Ishikawa (cell line): ENCODE data around the gene SLC27A4.

Experiments
- CEBPB ChIP-seq: IDR thresholded peaks from 2 replicates; pipeline ENCODE4 v1.6.1; 2012
- CREB1 ChIP-seq: IDR thresholded peaks from 2 replicates; pipeline ENCODE4 v1.6.1; 2012; ENCODE audit warnings: low read depth
- EGR1 ChIP-seq: IDR thresholded peaks from 2 replicates; pipeline ENCODE4 v1.6.1; 2012
- EP300 ChIP-seq: IDR thresholded peaks from 2 replicates; pipeline ENCODE4 v1.6.1; 2012; ENCODE audit warnings: borderline replicate concordance
- FOXM1 ChIP-seq: IDR thresholded peaks from 2 replicates; pipeline ENCODE4 v1.6.1; 2012; ENCODE audit warnings: low read depth, borderline replicate concordance
- MAX ChIP-seq: IDR thresholded peaks from 2 replicates; pipeline ENCODE4 v1.6.1; 2012
- NFIC ChIP-seq: IDR thresholded peaks from 2 replicates; pipeline ENCODE4 v1.6.1; 2012
- RAD21 ChIP-seq: IDR thresholded peaks from 2 replicates; pipeline ENCODE4 v1.6.1; 2012; ENCODE audit warnings: low read depth
- REST ChIP-seq: IDR thresholded peaks from 2 replicates; pipeline ENCODE4 v1.6.1; 2012; ENCODE audit warnings: low read depth, mild to moderate bottlenecking
- TAF1 ChIP-seq: IDR thresholded peaks from 2 replicates; pipeline ENCODE4 v1.6.1; 2012; ENCODE audit warnings: low read depth, mild to moderate bottlenecking
- TCF12 ChIP-seq: IDR thresholded peaks from 2 replicates; pipeline ENCODE4 v1.6.1; 2012; ENCODE audit warnings: low read depth
- TEAD4 ChIP-seq: IDR thresholded peaks from 2 replicates; pipeline ENCODE4 v1.6.1; 2012
- USF1 ChIP-seq: IDR thresholded peaks from 2 replicates; pipeline ENCODE4 v1.6.1; 2012
- YY1 ChIP-seq: IDR thresholded peaks from 2 replicates; pipeline ENCODE4 v1.6.1; 2012; ENCODE audit warnings: low read depth
- ZBTB7A ChIP-seq: IDR thresholded peaks from 2 replicates; pipeline ENCODE4 v1.6.1; 2012; ENCODE audit warnings: low read depth

SLC27A4 gene

GRCh38 chr9:128294142-128294541, 46.2 kb upstream of the SLC27A4 start:
- TF ChIP-seq EP300 (no peak), YY1 (no peak), TEAD4 (no peak), TAF1 (no peak), TCF12 (no peak), USF1 (no peak), EGR1 (no peak), REST (no peak), RAD21 (no peak), NFIC (no peak), MAX (no peak), FOXM1 (no peak), CREB1 (no peak), ZBTB7A (no peak), CEBPB (no peak)

GRCh38 chr9:128296340-128297220, 43.7 kb upstream of the SLC27A4 start:
- TF ChIP-seq CEBPB (no peak), ZBTB7A (no peak), NFIC (no peak), TAF1 (no peak), CREB1 (no peak), EP300 (no peak), TCF12 (no peak), MAX (no peak), YY1 (no peak), RAD21 (no peak), TEAD4 (no peak)

GRCh38 chr9:128297221-128297773, 43.0 kb upstream of the SLC27A4 start:
- TF ChIP-seq CEBPB, result no peak
- TF ChIP-seq NFIC, result no peak
- no peak for TF ChIP-seq YY1
- TF ChIP-seq REST, result no peak

GRCh38 chr9:128298535-128299482, 41.5 kb upstream of the SLC27A4 start:
- no peak for TF ChIP-seq FOXM1
- TF ChIP-seq RAD21, result no peak
- TF ChIP-seq EP300, result no peak
- TF ChIP-seq YY1, result no peak
- no peak for TF ChIP-seq TEAD4
- no peak for TF ChIP-seq REST
- no peak for TF ChIP-seq MAX
- TF ChIP-seq ZBTB7A, result no peak
- no peak for TF ChIP-seq USF1
- no peak for TF ChIP-seq TCF12
- TF ChIP-seq EGR1, result no peak
- no peak for TF ChIP-seq CEBPB
- no peak for TF ChIP-seq NFIC
- TF ChIP-seq CREB1, result no peak
